Measurements from ENCODE around the gene ZBED4.

ZBED4 gene

DNA sequence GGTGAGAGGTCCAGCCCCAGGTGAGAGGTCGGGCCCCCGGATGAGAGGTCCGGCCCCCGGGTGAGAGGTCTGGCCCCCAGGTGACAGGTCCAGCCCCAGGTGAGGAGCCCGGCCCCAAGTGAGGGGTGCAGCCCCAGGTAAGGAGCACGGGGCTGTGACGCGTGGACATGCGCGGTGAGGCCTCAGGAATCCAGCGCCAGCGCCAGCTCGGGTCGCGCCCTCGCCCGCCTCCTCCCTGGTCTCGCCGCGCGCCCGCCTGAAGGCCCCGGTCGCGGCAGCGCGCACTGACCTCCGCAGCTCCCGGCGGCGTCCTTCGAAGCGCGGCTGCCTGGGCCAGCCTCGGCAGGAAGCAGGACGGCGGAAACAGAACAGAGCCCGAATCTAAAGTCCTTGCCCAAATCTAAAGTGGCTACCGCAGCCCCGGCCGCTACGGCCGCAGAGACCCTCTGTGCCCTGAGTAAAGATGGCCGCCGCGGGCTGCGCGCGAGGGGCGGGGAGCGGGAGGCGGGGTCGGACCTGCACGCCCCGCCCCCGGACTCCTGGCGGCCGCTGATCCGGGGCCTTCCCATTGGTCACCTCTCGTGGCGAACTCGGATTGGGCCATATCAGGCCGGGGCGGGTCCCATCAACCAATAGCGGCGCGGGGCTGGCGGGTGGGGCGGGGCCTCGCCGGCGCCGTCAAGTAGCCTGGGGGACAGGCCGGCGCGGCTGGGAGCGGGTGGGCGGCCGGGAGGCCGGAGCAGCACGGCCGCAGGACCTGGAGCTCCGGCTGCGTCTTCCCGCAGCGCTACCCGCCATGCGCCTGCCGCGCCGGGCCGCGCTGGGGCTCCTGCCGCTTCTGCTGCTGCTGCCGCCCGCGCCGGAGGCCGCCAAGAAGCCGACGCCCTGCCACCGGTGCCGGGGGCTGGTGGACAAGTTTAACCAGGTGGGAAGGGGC, 64.6 kb downstream of the ZBED4 start, which contains the start of the genes ALG12 and CRELD2:
TSS of gene ALG12 (minus strand) at position 465 of the 937 bp plus-strand sequence. CDS start 4,673 bp downstream, outside the sequence.
TSS of gene CRELD2 (plus strand) at position 661 of the 937 bp plus-strand sequence. CDS start at position 797, 136 bp downstream.
- in situ Hi-C loops (cut with HindIII; ENCODE audit: low sequenced_read_pairs), result loop anchor here (10.0 kb wide), 1 partner anchor 123 kb away; no protein-coding TSS in a partner anchor

DNA sequence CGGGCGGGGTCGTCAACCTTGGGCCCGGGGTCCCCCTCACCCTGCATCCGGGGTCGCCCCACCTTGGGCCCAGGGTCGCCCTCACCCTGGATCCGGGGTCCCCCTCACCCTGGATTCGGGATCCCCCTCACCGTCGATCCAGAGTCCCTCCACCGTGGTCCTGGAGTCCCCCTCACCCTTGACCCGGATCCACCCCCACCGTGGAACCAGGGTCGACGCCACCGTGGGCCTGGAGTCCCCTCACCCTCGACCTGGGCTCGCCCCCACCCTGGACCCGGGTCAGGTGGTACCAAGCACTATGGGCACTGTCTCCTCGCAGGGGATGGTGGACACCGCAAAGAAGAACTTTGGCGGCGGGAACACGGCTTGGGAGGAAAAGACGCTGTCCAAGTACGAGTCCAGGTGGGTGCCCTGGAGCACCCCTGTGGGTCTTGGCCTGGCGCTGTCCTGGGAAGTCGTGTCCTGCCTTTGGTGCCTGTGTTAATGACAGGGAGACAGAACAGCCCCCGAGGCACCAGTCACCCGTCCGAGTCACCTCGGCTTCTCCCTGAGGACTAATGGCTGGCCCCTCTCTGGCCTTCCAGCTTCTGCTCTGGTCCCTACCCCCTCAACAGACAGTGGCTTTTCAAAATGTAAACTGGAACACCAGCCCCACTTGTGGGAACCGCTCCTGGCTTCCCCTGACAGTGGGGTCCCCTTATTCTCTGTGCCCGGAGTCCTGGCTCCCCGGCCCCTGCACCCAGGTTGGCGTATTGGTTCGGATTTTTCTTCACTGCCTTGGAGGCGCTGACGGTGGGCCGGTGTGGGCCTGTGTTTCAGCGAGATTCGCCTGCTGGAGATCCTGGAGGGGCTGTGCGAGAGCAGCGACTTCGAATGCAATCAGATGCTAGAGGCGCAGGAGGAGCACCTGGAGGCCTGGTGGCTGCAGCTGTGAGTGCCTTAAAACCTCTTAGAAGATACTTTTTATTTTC, 65.6 kb downstream of the ZBED4 start:
- in situ Hi-C loops (cut with HindIII; ENCODE audit: low sequenced_read_pairs), result loop anchor here (10.0 kb wide), 1 partner anchor 124 kb away; no protein-coding TSS in a partner anchor

DNA sequence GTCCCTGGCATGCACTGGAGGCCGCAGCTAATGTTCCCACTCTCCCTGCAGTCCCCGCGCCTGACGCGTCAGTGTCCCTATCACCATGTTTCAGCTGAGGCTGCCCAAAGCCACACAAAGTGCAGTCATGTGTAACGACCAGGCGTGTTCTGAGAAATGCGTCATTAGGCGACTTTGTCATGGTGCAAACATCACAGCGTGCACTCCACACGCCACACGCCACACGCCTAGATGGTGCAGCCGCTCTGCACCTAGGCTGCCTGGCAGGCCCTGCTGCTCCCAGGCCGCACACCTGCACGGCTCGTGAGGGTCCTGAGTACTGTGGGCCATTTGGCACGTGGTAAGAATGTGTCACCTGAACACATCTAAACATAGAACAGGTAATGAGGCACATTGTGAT, 67.2 kb downstream of the ZBED4 start:
- in situ Hi-C loops (cut with HindIII; ENCODE audit: low sequenced_read_pairs), result loop anchor here (5.0 kb wide), 2 partner anchors 49 to 86 kb away; no protein-coding TSS in a partner anchor

DNA sequence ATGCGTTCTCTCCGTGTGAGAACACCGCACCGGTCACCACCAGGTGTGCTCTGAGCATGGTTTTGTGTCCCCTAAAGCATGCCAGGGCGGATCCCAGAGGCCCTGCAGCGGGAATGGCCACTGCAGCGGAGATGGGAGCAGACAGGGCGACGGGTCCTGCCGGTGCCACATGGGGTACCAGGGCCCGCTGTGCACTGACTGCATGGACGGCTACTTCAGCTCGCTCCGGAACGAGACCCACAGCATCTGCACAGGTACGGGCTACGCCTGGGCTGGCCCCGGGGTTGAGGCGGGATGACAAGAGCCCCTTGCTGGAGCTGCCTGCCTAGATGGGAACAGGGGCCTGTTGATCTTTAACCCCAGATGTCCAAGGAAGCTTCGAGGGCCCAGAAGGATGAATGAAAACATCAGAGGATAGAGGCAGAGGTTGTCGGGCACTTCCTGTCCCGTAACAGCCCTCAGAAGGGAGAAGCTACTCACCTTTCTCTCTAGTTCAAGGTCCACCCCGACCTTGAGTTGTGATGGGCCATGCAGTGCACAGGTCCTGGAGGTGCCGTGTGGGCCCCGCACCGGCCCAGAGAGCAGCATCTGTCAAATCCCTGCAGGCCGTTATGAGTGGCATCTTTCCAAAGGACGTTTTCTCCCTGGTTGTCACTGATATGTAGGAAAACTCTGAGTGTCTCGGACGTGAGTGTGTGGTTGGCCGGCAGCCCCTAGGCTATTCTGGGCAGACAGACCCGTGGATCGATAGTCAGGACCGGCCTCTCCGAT, 68.0 kb downstream of the ZBED4 start:
- in situ Hi-C loops (cut with HindIII; ENCODE audit: low sequenced_read_pairs), result loop anchor here (5.0 kb wide), 2 partner anchors 49 to 86 kb away; no protein-coding TSS in a partner anchor

DNA sequence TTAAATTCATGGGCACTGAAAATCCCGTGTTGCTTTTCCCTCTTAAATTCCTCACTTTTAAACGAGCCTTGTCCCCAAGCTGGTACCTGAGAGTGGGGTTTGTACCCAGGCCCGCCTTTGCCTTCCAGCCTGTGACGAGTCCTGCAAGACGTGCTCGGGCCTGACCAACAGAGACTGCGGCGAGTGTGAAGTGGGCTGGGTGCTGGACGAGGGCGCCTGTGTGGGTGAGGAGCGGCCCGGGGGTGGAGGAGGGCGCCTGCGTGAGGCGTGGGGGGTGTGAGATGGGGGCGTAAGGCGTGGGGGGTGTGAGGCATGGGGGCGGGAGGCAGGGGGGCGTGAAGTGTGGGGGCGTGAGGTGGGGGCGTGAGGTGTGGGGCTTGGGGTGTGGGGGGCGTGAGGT, 68.8 kb downstream of the ZBED4 start:
- in situ Hi-C loops (cut with HindIII; ENCODE audit: low sequenced_read_pairs), result loop anchor here (5.0 kb wide), 2 partner anchors 50 to 85 kb away; no protein-coding TSS in a partner anchor

DNA sequence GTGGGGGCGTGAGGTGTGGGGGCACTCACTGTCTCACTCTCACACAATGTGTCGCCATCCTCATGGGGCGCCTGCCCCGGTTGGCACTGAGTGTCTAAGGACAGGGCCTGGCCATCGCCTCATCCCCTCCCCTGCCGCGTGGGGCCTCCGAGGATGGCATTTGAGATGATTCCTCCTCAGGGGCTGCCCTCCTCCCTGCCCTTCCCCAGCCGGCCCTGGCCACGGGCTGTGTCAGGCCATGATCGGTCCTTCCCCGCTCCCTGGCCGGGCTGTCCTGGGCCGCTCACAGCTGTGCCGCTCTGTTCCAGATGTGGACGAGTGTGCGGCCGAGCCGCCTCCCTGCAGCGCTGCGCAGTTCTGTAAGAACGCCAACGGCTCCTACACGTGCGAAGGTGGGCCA, 69.3 kb downstream of the ZBED4 start:
- in situ Hi-C loops (cut with HindIII; ENCODE audit: low sequenced_read_pairs), result loop anchor here (5.0 kb wide), 2 partner anchors 51 to 84 kb away; no protein-coding TSS in a partner anchor

DNA sequence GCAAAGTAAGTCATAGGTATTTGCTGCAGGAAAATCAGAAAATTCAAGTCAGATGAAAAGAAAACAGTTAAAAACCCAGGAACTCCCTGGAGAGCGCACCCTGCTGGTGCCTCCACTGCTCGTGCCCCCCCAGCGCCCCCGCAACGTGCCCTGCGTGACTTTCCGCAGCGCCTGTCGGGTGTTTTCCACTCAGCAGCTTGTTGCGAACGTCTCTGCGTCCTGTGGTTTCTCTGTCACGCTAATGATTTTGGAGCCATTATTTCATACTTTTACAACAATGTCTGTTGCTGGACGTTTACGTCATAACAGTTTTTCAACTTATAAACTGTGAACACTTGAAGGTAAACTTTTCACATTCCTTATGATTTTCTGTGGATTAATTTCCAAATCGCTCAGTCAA, 69.8 kb downstream of the ZBED4 start:
- in situ Hi-C loops (cut with HindIII; ENCODE audit: low sequenced_read_pairs), result loop anchor here (5.0 kb wide), 2 partner anchors 51 to 84 kb away; no protein-coding TSS in a partner anchor

DNA sequence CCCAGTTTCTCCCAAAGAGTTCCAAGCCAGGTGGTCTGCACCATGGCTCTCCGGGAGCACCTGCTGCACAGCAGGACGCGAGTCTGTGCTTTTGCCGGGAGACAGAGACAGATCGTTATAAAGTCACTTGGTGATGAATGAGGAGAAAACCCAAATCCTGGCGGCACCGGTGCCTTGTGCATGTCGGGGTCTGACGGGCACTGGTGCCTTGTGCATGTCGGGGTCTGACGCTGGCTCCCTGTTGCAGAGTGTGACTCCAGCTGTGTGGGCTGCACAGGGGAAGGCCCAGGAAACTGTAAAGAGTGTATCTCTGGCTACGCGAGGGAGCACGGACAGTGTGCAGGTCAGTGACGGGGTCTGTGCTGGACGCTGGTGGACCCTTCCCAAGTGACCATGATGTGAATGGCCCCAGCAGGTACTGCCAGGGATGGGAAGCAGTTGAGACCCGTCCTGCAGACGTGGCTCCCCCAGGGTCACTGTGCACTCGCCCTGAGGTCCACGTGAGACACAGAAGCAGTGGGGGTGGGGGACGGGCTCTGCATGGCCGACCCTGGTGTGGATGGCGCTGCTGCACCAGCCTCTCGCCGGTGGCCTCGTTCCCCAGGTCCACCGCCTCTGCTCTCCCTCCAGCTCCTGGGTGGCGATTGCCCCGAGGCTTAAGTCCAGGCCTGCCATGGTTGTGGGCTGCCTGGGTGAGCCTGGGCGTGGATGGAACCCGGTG, 70.6 kb downstream of the ZBED4 start:
- in situ Hi-C loops (cut with HindIII; ENCODE audit: low sequenced_read_pairs), result loop anchor here (5.0 kb wide), 2 partner anchors 52 to 83 kb away; no protein-coding TSS in a partner anchor

DNA sequence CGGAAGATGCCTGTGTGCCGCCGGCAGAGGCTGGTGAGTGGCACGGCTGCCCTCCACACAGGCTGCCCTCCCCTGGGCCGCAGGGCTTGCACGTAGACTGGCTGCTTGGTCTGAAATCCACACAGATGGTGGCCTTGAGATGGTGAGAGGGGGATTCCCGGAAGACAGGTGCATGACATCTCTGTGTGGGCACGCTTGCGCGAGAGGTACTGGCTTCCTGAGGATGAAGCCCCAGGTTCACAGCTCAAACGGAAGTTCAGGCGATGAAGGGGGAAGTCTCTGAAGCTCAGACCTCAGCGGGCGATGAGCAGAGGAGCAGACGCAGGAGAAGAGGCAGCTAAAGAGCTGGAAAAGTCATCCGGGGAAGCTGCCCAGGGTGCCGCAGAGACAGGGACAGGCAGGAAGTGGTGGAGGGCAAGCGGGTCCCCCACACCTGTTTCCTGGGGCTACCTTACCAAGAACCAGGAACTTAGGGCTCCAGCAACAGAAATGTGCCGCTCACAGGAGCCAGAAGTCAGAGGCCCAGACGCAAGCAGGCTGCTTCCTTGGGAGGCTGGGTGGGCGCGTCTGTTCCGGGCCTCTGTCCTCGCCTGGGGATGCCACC, 72.0 kb downstream of the ZBED4 start:
- in situ Hi-C loops (cut with HindIII; ENCODE audit: low sequenced_read_pairs), result no loop called here

DNA sequence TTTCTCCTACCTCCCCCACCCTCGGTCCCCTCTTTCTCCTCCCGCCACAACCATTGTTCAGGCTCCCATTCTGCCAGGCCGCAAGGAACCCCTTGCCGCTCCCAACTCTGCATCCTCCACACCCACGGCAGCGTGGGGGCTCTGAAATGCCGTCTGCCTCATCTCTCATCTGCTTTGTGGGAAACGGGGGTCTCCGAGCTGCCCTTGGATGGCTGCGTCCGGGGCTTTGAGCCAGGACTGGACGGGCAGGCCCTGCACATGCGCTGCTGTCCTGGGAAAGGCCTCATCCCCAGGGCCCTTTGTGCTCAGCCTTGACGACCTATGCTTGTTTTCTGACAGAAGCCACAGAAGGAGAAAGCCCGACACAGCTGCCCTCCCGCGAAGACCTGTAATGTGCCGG, 73.3 kb downstream of the ZBED4 start:
- in situ Hi-C loops (cut with HindIII; ENCODE audit: low sequenced_read_pairs), result no loop called here

DNA sequence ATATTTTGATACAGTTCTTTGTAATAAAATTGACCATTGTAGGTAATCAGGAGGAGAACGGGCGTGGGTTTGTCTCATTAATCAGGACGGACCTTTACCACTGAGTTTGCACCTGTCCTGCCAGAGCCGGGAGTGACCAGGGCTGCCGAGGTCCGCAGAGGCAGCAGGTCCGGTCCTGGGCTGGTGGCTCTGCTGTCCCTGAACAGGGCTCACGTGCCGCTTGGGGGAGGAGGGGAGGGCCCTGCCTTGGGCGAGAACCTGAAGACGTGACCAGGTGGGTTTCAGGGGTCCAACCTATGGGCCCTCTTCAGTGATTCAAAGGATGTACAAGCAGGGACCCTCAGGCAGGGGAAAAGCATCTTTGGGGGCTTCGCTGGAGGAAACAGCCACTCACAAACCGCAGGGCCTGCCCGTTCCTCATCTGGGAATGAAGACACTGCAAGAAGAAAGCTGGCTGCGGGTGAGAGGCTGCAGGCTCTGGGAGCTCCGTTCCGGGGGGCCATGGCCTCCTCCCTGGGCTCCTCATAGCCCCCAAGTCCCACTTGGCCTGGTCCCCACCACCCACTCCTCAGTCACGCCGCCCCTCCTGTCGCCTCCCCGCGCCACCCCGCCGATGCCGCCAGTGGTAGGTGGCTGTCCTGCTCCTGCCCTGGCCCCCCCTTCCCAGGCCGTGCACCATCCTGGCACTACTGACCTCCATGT, 74.0 kb downstream of the ZBED4 start:
- in situ Hi-C loops (cut with HindIII; ENCODE audit: low sequenced_read_pairs), result no loop called here

DNA sequence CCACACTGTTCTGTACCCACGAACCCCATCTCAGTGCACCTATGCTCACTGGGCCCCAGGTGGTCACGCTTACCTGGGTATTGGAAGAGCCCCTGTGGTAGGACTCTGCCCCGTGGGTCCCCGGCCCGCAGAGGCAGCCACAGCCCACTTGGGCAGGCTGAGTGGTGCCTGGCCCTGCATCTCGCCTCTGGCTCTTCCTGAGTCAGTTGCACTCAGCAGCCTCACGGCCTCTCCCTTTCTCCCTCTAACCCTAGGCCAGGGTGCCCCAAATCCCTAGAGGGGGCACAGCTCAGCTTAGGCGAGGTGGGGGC, 74.5 kb downstream of the ZBED4 start:
- in situ Hi-C loops (cut with HindIII; ENCODE audit: low sequenced_read_pairs), result no loop called here

DNA sequence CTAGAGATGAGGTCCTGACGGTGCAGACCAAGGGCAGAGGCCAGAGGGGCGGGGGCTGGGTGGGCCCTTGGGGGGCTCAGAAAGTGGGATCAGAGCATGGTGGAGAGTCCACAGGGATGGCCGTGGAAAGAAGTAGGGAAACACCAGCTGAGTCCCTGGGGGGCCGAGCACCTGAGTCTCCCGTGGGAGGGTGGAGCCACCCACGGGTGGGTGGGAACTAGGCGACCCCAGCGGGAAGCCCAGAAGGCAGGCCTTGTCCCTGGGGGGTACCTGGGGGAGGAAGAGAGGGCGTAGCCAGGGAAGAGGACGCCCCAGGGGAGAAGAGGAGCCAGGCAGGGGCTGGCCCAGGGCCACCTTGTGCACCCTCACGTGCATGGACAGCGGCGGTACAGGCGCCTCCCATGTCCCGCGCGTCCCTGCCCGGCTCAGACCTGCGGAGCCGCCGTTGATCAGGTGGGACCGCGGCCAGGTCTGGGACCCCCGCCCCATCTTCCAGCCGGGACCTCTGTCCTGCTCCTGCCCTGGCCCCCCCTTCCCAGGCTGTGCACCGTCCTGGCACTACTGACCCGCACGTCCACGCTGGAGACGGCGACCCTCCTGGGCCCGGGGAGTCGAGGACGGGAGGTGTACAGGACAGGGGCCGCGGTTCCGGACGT, 75.0 kb downstream of the ZBED4 start:
- in situ Hi-C loops (cut with HindIII; ENCODE audit: low sequenced_read_pairs), result no loop called here

DNA sequence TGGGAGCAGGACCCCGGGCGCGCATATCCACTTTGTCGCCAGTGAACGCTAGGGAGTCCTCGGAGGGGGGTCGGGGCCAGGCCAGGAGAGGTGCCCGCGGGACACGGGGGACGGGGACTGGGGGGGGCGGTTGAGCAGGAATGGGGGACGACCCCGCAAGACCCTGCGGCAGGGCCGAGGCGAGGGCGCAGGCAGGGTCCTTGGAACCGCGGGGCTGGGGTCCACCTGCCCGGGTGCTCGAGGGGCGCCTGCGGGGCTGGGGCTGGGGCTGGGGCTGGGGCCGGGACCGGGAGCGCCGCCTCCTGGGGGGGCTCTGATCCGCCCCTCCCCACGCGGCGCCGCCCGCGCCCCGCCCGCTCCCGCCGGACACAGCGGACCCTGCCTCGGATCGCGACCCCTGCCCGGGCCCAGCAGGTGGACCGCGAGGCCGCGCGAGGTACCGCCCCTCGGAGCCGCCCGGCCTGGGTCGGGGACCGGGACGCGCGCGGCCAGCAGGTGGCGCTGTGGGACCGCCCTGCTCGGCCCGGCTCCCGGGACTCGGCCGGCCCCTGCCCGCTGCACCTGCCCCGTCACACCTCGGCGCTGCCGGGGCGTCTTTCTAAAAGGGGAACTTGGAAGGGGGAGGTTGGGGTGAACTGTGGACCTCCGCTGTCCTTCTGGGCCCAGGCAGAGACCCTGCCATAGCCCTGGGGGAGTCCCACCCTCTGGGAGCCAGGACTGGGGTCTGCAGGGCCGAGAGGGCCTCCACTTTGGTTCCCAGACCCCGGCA, 75.8 kb downstream of the ZBED4 start:
- in situ Hi-C loops (cut with HindIII; ENCODE audit: low sequenced_read_pairs), result no loop called here

DNA sequence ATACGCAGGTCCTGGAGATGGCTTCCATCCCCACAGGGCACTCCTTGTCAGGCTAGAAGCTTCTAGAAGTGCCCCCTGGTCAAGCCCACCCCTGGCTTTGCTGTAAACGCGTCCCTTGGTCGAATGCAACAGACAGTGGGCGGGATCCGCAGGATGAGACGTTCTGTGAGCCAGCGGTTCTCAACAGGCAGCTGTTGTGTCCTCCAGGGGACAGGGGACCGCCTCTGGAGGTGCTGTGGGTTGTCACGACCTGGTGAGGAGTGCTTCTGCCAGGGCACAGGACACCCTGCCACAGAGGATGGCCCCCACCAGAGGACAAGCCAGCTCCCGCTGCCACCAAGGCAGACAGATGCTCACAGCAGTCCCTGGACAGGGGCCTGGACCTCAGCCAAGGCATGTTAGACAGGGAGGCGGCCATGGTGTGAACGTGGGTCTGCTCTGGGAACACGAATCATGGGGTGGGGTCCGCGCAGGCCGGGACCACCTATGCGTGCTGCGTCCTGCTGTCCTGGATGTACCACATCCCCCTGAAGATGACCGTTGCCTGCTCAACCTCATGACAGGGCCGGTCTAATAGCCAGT, 76.4 kb downstream of the ZBED4 start:
- in situ Hi-C loops (cut with HindIII; ENCODE audit: low sequenced_read_pairs), result no loop called here

DNA sequence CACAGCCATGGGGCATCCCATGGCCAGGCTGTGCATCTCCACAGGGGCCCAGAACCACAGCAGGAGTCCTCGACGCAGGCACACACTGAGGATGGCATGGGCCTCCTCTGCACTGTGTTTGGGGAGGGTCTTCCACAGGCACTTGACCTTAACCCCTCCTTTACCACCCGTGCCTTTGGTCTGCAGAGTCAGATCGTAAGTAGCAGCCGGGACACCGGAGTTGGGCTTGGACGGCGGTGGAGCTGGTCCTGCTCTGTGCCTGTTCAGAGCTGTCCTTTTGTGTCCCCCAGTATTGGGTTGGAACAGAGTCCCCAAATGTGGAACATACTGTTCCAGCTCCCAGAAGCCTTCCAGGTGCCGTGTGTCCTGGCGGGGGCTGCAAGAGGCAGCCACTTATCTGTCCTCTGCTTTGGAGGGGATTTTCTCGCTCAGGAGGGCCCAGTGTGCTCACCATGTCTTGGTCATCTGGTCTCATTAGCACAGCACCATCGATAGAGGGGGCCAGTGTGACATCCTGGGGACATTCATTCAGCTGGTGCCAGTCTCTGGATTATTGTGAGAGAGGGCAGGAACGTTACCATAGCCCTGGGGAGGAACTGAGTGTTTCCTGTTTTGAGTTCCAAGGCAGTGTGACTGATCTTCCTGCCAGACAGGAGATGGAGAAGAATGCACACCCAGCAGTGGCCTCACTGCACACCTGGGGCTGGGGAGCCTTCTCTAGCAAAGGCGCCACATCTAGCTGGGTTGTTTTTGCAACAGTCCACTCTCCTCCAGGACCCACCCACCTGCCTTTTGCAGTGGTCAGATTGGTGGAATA, 77.2 kb downstream of the ZBED4 start:
- in situ Hi-C loops (cut with HindIII; ENCODE audit: low sequenced_read_pairs), result no loop called here
